ENCODE data around the gene STUB1.

Gene STUB1

GRCh38 chr16:674968-675883 is 5.0 kb upstream of the STUB1 start, which contains the start of gene RHBDL1:
Gene RHBDL1, plus strand, starts transcription at chr16:675671. Its CDS starts 120 bp downstream, at chr16:675791.
- no peak for DNase-seq (ENCODE audit: extremely low read depth, insufficient read length)
- no peaks in the 10 kb centered on the region for H3K27me3 ChIP-seq (replicated peaks; ENCODE audit: control insufficient read depth, insufficient read depth, low read length)
- TF ChIP-seq, protein P1, sequence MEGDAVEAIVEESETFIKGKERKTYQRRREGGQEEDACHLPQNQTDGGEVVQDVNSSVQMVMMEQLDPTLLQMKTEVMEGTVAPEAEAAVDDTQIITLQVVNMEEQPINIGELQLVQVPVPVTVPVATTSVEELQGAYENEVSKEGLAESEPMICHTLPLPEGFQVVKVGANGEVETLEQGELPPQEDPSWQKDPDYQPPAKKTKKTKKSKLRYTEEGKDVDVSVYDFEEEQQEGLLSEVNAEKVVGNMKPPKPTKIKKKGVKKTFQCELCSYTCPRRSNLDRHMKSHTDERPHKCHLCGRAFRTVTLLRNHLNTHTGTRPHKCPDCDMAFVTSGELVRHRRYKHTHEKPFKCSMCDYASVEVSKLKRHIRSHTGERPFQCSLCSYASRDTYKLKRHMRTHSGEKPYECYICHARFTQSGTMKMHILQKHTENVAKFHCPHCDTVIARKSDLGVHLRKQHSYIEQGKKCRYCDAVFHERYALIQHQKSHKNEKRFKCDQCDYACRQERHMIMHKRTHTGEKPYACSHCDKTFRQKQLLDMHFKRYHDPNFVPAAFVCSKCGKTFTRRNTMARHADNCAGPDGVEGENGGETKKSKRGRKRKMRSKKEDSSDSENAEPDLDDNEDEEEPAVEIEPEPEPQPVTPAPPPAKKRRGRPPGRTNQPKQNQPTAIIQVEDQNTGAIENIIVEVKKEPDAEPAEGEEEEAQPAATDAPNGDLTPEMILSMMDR (IDR thresholded peaks at IDR 0.05; ENCODE audit: insufficient read depth, low read length, poor library complexity, severe bottlenecking), result no peak
- no peak within 1 kb of the TSS for H3K4me3 ChIP-seq (replicated peaks; ENCODE audit: low read depth, low read length)
- peaks cover 23% of the 10 kb centered on the region for H3K36me3 ChIP-seq (ENCODE audit: control insufficient read depth, insufficient read depth, low read length)

DNA sequence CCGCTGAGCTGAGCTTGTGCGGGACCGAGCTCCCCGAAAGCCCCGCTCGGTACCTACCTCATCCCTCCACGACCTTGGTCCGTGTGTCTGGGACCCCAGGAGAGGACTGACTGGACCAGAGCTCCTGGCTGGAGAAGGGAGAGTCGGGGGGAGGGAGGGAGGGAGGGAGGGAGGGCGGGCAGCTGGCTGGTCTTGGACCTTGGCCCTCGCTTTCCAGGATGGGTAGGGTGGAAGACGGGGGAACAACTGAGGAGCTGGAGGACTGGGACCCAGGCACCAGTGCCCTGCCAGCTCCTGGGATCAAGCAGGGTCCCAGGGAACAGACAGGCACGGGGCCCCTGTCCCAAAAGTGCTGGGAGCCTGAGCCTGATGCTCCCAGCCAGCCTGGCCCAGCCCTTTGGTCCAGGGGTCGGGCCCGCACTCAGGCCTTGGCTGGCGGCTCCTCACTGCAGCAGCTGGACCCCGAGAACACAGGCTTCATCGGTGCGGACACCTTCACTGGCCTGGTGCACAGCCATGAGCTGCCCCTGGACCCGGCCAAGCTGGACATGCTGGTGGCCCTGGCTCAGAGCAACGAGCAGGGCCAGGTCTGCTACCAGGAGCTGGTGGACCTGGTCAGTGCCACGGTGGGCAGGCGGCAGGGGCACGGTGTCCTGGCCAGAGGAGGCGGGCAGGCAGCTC is 4.2 kb upstream of the STUB1 start:
- DNase-seq (ENCODE audit: extremely low read depth, insufficient read length), result no peak
- Histone ChIP-seq H3K27me3 (replicated peaks; ENCODE audit: control insufficient read depth, insufficient read depth, low read length) (no peaks in the 10 kb centered on the region), H3K36me3 (ENCODE audit: control insufficient read depth, insufficient read depth, low read length) (peaks cover 19% of the 10 kb centered on the region), H3K4me3 (replicated peaks; ENCODE audit: low read depth, low read length) (no peak overlapping the region)
- TF ChIP-seq, protein P1 (IDR thresholded peaks at IDR 0.05; ENCODE audit: insufficient read depth, low read length, poor library complexity, severe bottlenecking), result no peak

DNA sequence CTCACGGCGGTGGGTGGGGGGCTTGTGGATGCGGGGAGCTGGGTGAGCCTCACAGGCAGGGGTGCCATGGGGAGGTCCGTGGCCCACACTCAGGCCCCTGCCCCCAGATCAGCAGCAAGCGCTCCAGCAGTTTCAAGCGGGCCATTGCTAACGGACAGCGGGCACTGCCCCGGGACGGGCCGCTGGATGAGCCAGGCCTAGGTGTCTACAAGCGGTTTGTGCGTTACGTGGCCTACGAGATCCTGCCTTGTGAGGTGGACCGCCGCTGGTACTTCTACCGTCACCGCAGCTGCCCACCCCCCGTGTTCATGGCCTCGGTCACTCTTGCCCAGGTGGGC is 3.7 kb upstream of the STUB1 start:
- no peak for DNase-seq (ENCODE audit: extremely low read depth, insufficient read length)
- peaks cover 16% of the 10 kb centered on the region for H3K36me3 ChIP-seq (ENCODE audit: control insufficient read depth, insufficient read depth, low read length)
- no peaks in the 10 kb centered on the region for H3K27me3 ChIP-seq (replicated peaks; ENCODE audit: control insufficient read depth, insufficient read depth, low read length)
- H3K4me3 ChIP-seq (replicated peaks; ENCODE audit: low read depth, low read length), result no peak overlapping the region
- TF ChIP-seq, protein P1 (IDR thresholded peaks at IDR 0.05; ENCODE audit: insufficient read depth, low read length, poor library complexity, severe bottlenecking), result no peak

- DNase-seq (ENCODE audit: extremely low read depth, insufficient read length), result no peak
Measured at GRCh38 chr16:676913-677312, 3.3 kb upstream of the STUB1 start.

GRCh38 chr16:677316-678190 is 2.7 kb upstream of the STUB1 start:
- DNase-seq (ENCODE audit: extremely low read depth, insufficient read length), result no peak
- H3K4me3 ChIP-seq (replicated peaks; ENCODE audit: low read depth, low read length), result no peak overlapping the region

More at GRCh38 chr16:676913-677312, 3.3 kb upstream of the STUB1 start:
- Histone ChIP-seq H3K36me3 (ENCODE audit: control insufficient read depth, insufficient read depth, low read length) (peaks cover 19% of the 10 kb centered on the region), H3K27me3 (replicated peaks; ENCODE audit: control insufficient read depth, insufficient read depth, low read length) (no peaks in the 10 kb centered on the region), H3K4me3 (replicated peaks; ENCODE audit: low read depth, low read length) (no peak overlapping the region)
- TF ChIP-seq, protein P1 (IDR thresholded peaks at IDR 0.05; ENCODE audit: insufficient read depth, low read length, poor library complexity, severe bottlenecking), result no peak

More at GRCh38 chr16:677316-678190, 2.7 kb upstream of the STUB1 start:
- Histone ChIP-seq H3K27me3 (replicated peaks; ENCODE audit: control insufficient read depth, insufficient read depth, low read length) (no peaks in the 10 kb centered on the region), H3K36me3 (ENCODE audit: control insufficient read depth, insufficient read depth, low read length) (peaks cover 21% of the 10 kb centered on the region)
- TF ChIP-seq, protein P1 (IDR thresholded peaks at IDR 0.05; ENCODE audit: insufficient read depth, low read length, poor library complexity, severe bottlenecking), result no peak

All from GM06990 (cell line).